ENCODE results near the gene WNT4.

Gene WNT4

GRCh38 chr1:22159891-22160290 lies 17.0 kb upstream of the WNT4 start:
- DNase-seq (ENCODE audit: insufficient read length): no peak
- no peak for TF ChIP-seq TAF1 (IDR thresholded peaks at IDR 0.05; ENCODE audit: borderline replicate concordance, low read depth, low read length)
- no peak for TF ChIP-seq POLR2AphosphoS5 (IDR thresholded peaks at IDR 0.05; ENCODE audit: low read depth, low read length)
- no peak for TF ChIP-seq POLR2A (IDR thresholded peaks at IDR 0.05; ENCODE audit: low read depth, low read length)
- no peak for FAIRE-seq

- DNase-seq (ENCODE audit: insufficient read length) (no peak), FAIRE-seq (no peak)
- TF ChIP-seq POLR2AphosphoS5 (IDR thresholded peaks at IDR 0.05; ENCODE audit: low read depth, low read length) (no peak), POLR2A (IDR thresholded peaks at IDR 0.05; ENCODE audit: low read depth, low read length) (no peak), TAF1 (IDR thresholded peaks at IDR 0.05; ENCODE audit: borderline replicate concordance, low read depth, low read length) (no peak)
Observed at GRCh38 chr1:22158654-22159053, 15.8 kb upstream of the WNT4 start.

GRCh38 chr1:22157359-22157966 lies 14.6 kb upstream of the WNT4 start:
- DNase-seq (ENCODE audit: insufficient read length) (no peak), FAIRE-seq (peak; percentile 44)
- TF ChIP-seq POLR2AphosphoS5 (IDR thresholded peaks at IDR 0.05; ENCODE audit: low read depth, low read length) (no peak), TAF1 (IDR thresholded peaks at IDR 0.05; ENCODE audit: borderline replicate concordance, low read depth, low read length) (no peak), POLR2A (IDR thresholded peaks at IDR 0.05; ENCODE audit: low read depth, low read length) (no peak)

- FAIRE-seq (no peak), DNase-seq (ENCODE audit: insufficient read length) (no peak)
- no peak for TF ChIP-seq POLR2A (IDR thresholded peaks at IDR 0.05; ENCODE audit: low read depth, low read length)
- TF ChIP-seq TAF1 (IDR thresholded peaks at IDR 0.05; ENCODE audit: borderline replicate concordance, low read depth, low read length): no peak
- TF ChIP-seq POLR2AphosphoS5 (IDR thresholded peaks at IDR 0.05; ENCODE audit: low read depth, low read length): no peak
Observed at GRCh38 chr1:22155517-22155916, 12.6 kb upstream of the WNT4 start.

- TF ChIP-seq TAF1 (IDR thresholded peaks at IDR 0.05; ENCODE audit: borderline replicate concordance, low read depth, low read length) (no peak), POLR2AphosphoS5 (IDR thresholded peaks at IDR 0.05; ENCODE audit: low read depth, low read length) (no peak), POLR2A (IDR thresholded peaks at IDR 0.05; ENCODE audit: low read depth, low read length) (no peak)
- DNase-seq (ENCODE audit: insufficient read length) (no peak), FAIRE-seq (no peak)
Observed at GRCh38 chr1:22154626-22155025, 11.7 kb upstream of the WNT4 start.

GRCh38 chr1:22153660-22154437 lies 11.0 kb upstream of the WNT4 start:
- FAIRE-seq (no peak), DNase-seq (ENCODE audit: insufficient read length) (no peak)
- TF ChIP-seq POLR2AphosphoS5 (IDR thresholded peaks at IDR 0.05; ENCODE audit: low read depth, low read length): no peak
- no peak for TF ChIP-seq POLR2A (IDR thresholded peaks at IDR 0.05; ENCODE audit: low read depth, low read length)
- no peak for TF ChIP-seq TAF1 (IDR thresholded peaks at IDR 0.05; ENCODE audit: borderline replicate concordance, low read depth, low read length)

GRCh38 chr1:22150923-22151322 lies 8.0 kb upstream of the WNT4 start:
- FAIRE-seq: no peak
- no peak for DNase-seq (ENCODE audit: insufficient read length)
- no peak for TF ChIP-seq POLR2AphosphoS5 (IDR thresholded peaks at IDR 0.05; ENCODE audit: low read depth, low read length)
- TF ChIP-seq POLR2A (IDR thresholded peaks at IDR 0.05; ENCODE audit: low read depth, low read length): no peak
- no peak for TF ChIP-seq TAF1 (IDR thresholded peaks at IDR 0.05; ENCODE audit: borderline replicate concordance, low read depth, low read length)

GRCh38 chr1:22142315-22143064 lies 407 bp downstream of the WNT4 start:
- FAIRE-seq (no peak), DNase-seq (ENCODE audit: insufficient read length) (peak; percentile 58)
- TF ChIP-seq TAF1 (IDR thresholded peaks at IDR 0.05; ENCODE audit: borderline replicate concordance, low read depth, low read length) (no peak), POLR2AphosphoS5 (IDR thresholded peaks at IDR 0.05; ENCODE audit: low read depth, low read length) (no peak), POLR2A (IDR thresholded peaks at IDR 0.05; ENCODE audit: low read depth, low read length) (no peak)

- DNase-seq (ENCODE audit: insufficient read length): no peak
- FAIRE-seq: no peak
- TF ChIP-seq TAF1 (IDR thresholded peaks at IDR 0.05; ENCODE audit: borderline replicate concordance, low read depth, low read length) (no peak), POLR2AphosphoS5 (IDR thresholded peaks at IDR 0.05; ENCODE audit: low read depth, low read length) (no peak)
Observed at GRCh38 chr1:22141554-22142314, 1.2 kb downstream of the WNT4 start.

GRCh38 chr1:22140694-22141093 lies 2.2 kb downstream of the WNT4 start:
- FAIRE-seq: no peak
- TF ChIP-seq POLR2AphosphoS5 (IDR thresholded peaks at IDR 0.05; ENCODE audit: low read depth, low read length) (no peak), TAF1 (IDR thresholded peaks at IDR 0.05; ENCODE audit: borderline replicate concordance, low read depth, low read length) (no peak)
- no peak for DNase-seq (ENCODE audit: insufficient read length)

- TF ChIP-seq TAF1 (IDR thresholded peaks at IDR 0.05; ENCODE audit: borderline replicate concordance, low read depth, low read length) (no peak), POLR2AphosphoS5 (IDR thresholded peaks at IDR 0.05; ENCODE audit: low read depth, low read length) (no peak), POLR2A (IDR thresholded peaks at IDR 0.05; ENCODE audit: low read depth, low read length) (no peak)
- FAIRE-seq (no peak), DNase-seq (ENCODE audit: insufficient read length) (no peak)
Observed at GRCh38 chr1:22139817-22140216, 3.1 kb downstream of the WNT4 start.
